LNCAP (cell line): ENCODE measurements around the gene PNMA8A.

Experiments
- TF ChIP-seq, protein P1 (sequence below): fragments of 450-650 bp; IDR thresholded peaks from 2 replicates; pipeline ENCODE4 v1.5.1; 2017; ENCODE audit warnings: mild to moderate bottlenecking

Gene PNMA8A

DNA sequence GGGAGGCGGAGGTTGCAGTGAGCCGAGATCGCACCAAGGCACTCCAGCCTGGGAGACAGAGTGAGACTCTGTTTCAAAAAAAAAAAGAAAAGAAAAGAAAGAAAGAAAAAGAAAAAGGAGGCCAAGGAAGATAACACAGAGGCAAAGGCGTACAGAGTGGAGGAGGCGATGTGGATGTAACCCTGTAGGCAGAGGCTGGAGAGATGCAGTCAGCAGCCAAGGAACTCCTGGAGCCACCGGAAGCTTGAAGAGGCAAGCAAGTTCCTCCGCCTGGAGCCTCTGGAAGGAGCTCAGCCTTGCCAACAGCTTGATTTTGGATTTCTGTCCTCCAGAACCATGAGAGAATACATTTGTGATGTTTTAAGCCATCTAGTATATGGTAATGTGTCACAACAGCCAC is 51.3 kb downstream of the PNMA8A start:
- TF ChIP-seq, protein P1, sequence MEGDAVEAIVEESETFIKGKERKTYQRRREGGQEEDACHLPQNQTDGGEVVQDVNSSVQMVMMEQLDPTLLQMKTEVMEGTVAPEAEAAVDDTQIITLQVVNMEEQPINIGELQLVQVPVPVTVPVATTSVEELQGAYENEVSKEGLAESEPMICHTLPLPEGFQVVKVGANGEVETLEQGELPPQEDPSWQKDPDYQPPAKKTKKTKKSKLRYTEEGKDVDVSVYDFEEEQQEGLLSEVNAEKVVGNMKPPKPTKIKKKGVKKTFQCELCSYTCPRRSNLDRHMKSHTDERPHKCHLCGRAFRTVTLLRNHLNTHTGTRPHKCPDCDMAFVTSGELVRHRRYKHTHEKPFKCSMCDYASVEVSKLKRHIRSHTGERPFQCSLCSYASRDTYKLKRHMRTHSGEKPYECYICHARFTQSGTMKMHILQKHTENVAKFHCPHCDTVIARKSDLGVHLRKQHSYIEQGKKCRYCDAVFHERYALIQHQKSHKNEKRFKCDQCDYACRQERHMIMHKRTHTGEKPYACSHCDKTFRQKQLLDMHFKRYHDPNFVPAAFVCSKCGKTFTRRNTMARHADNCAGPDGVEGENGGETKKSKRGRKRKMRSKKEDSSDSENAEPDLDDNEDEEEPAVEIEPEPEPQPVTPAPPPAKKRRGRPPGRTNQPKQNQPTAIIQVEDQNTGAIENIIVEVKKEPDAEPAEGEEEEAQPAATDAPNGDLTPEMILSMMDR: no peak
